A549 (cell line): ENCODE measurements around the gene PEX14. TPM values are rescaled to one million over a fixed set of nuclear protein-coding genes. Genes with fewer than 3 reads are reported as not detected.

Experiments used
- ATAC-seq, 2 experiments: fragments of 200-7000 bp in 1 of 2; fragments of >200 bp in 1 of 2; cut with Nextera tagmentation in 1 of 2; cut with Tn5 transposase in 1 of 2; 3 replicates each; pipeline versions ENCODE4 v1.8.0 to v1.9.1; 2018 to 2020; ENCODE audit warnings: mild to moderate bottlenecking in 1 of 2, moderate library complexity in 1 of 2
- CTCF ChIA-PET: fragments of 300-600 bp; sonication (Branson Sonifier 250); formaldehyde crosslinking; extraction: SDS; loops from one replicate; lab custom pipeline; 2021; ENCODE audit warnings: antibody characterized with exemption, inconsistent platforms; lab: Yijun Ruan, JAX
- POLR2A ChIA-PET: fragments of 350-600 bp; formaldehyde crosslinking; extraction: SDS; loops from one replicate; lab custom pipeline; 2021; ENCODE audit warnings: antibody characterized with exemption, inconsistent platforms; lab: Yijun Ruan, JAX
- DNase-seq, 2 experiments: peaks; one replicate each; pipeline versions ENCODE4 v3.0.0 to v3.0.0-alpha.2; 2011 to 2016; ENCODE audit warnings: low read depth in 1 of 2, low spot score in 1 of 2
- FAIRE-seq: peaks from 2 replicates; lab custom pipeline; 2011; peaks lifted over from hg19 to GRCh38; lab: Jason Lieb, UNC
- H3K27ac ChIP-seq, 2 experiments: fragments of >200 bp; sonication (Bioruptor Twin); formaldehyde crosslinking; 3 replicates each; pipeline ENCODE4 v1.5.1; 2016 to 2017
- H3K4me1 ChIP-seq: fragments of >200 bp; sonication (Bioruptor Twin); formaldehyde crosslinking; 3 replicates; pipeline ENCODE4 v1.6.1; 2016
- H3K4me2 ChIP-seq: fragments of >200 bp; sonication (Bioruptor Twin); formaldehyde crosslinking; 3 replicates; pipeline ENCODE4 v1.6.1; 2016
- H3K4me3 ChIP-seq: fragments of >200 bp; sonication (Bioruptor Twin); formaldehyde crosslinking; 3 replicates; pipeline ENCODE4 v1.5.1; 2016
- H3K9me3 ChIP-seq: fragments of >200 bp; sonication (Bioruptor Twin); formaldehyde crosslinking; 3 replicates; pipeline ENCODE4 v1.6.1; 2016
- BHLHE40 ChIP-seq: IDR thresholded peaks from 2 replicates; pipeline ENCODE4 v1.6.1; 2012; ENCODE audit warnings: low read depth, low read length, inconsistent platforms
- CEBPB ChIP-seq, 2 experiments: fragments of >200 bp in 1 of 2; sonication (Bioruptor Twin) in 1 of 2; formaldehyde crosslinking in 1 of 2; IDR thresholded peaks; 2 replicates each; pipeline ENCODE4 v1.6.1; 2012 to 2016
- CHD2 ChIP-seq: fragments of 150-350 bp; IDR thresholded peaks from 2 replicates; pipeline ENCODE4 v1.6.1; 2014; ENCODE audit warnings: low read length; ENCODE audit not compliant: partially characterized antibody
- E2F6 ChIP-seq: IDR thresholded peaks from 2 replicates; pipeline ENCODE4 v1.6.1; 2012; ENCODE audit warnings: low read depth, borderline replicate concordance
- ELK1 ChIP-seq: fragments of 150-350 bp; IDR thresholded peaks from 2 replicates; pipeline ENCODE4 v1.6.1; 2014; ENCODE audit warnings: low read depth, mild to moderate bottlenecking, low read length
- FOSB ChIP-seq: fragments of 250-450 bp; sonication (Bioruptor Pico); IDR thresholded peaks from 2 replicates; pipeline ENCODE4 v1.5.0; 2020; ENCODE audit warnings: mild to moderate bottlenecking, moderate library complexity
- FOSL2 ChIP-seq, 2 experiments: fragments of 450-650 bp in 1 of 2; fragments of >200 bp in 1 of 2; sonication (Bioruptor Twin) in 1 of 2; formaldehyde crosslinking; IDR thresholded peaks; 2 replicates each; pipeline versions ENCODE4 v1.5.0 to v1.6.1; 2016 to 2020; ENCODE audit warnings: mild to moderate bottlenecking in 1 of 2, moderate library complexity in 1 of 2
- FOXS1 ChIP-seq: fragments of 250-450 bp; sonication (Bioruptor Pico); IDR thresholded peaks from 2 replicates; pipeline ENCODE4 v1.5.0; 2020; ENCODE audit warnings: mild to moderate bottlenecking, moderate library complexity
- HMGXB4 ChIP-seq: fragments of 250-450 bp; sonication (Bioruptor Pico); IDR thresholded peaks from 2 replicates; pipeline ENCODE4 v1.5.0; 2021; ENCODE audit warnings: mild to moderate bottlenecking, moderate library complexity, borderline replicate concordance
- HOXB13 ChIP-seq: fragments of 250-450 bp; sonication (Bioruptor Pico); IDR thresholded peaks from 2 replicates; pipeline ENCODE4 v1.5.0; 2020; ENCODE audit warnings: low read depth, mild to moderate bottlenecking, moderate library complexity
- HOXB5 ChIP-seq: fragments of 250-450 bp; sonication (Bioruptor Pico); IDR thresholded peaks from 2 replicates; pipeline ENCODE4 v1.5.0; 2020; ENCODE audit warnings: mild to moderate bottlenecking, moderate library complexity
- JUNB ChIP-seq: fragments of >200 bp; sonication (Bioruptor Twin); formaldehyde crosslinking; IDR thresholded peaks from 2 replicates; pipeline ENCODE4 v1.6.1; 2016
- KDM5A ChIP-seq: fragments of 200-600 bp; sonication (generic); IDR thresholded peaks from 2 replicates; pipeline ENCODE4 v1.6.1; 2016; ENCODE audit warnings: antibody characterized with exemption, mild to moderate bottlenecking
- MAFK ChIP-seq: fragments of 450-650 bp; IDR thresholded peaks from 2 replicates; pipeline ENCODE4 v1.6.1; 2014; ENCODE audit not compliant: partially characterized antibody
- MYC ChIP-seq: IDR thresholded peaks from 2 replicates; pipeline ENCODE4 v1.6.1; 2012; ENCODE audit warnings: mild to moderate bottlenecking, inconsistent platforms, low read length, improper control_type of control experiment, borderline replicate concordance
- NFE2L2 ChIP-seq: fragments of 150-350 bp; conservative IDR thresholded peaks from 2 replicates; pipeline ENCODE4 v1.6.1; 2014; ENCODE audit warnings: low read length
- REST ChIP-seq: fragments of 200-600 bp; sonication (generic); IDR thresholded peaks from 2 replicates; pipeline ENCODE4 v1.6.1; 2016; ENCODE audit warnings: antibody characterized with exemption, mild to moderate bottlenecking, moderate library complexity
- SMC3 ChIP-seq: fragments of >200 bp; sonication (Bioruptor Twin); formaldehyde crosslinking; IDR thresholded peaks from 3 replicates; pipeline ENCODE4 v1.6.1; 2018; ENCODE audit warnings: inconsistent platforms
- SREBF2 ChIP-seq: fragments of 450-650 bp; IDR thresholded peaks from 2 replicates; pipeline ENCODE4 v1.6.1; 2014; ENCODE audit warnings: mild to moderate bottlenecking, moderate library complexity
- TP53 ChIP-seq: fragments of 250-450 bp; sonication (Bioruptor Pico); IDR thresholded peaks from 2 replicates; pipeline ENCODE4 v1.5.0; 2021; ENCODE audit warnings: mild to moderate bottlenecking, moderate library complexity
- ZSCAN20 ChIP-seq: fragments of 250-450 bp; sonication (Bioruptor Pico); IDR thresholded peaks from 2 replicates; pipeline ENCODE4 v1.8.0; 2022; ENCODE audit warnings: mild to moderate bottlenecking, moderate library complexity
- WGBS: methylation state at CpG from one replicate; pipeline ENCODE4 v1.1.6; 2017; ENCODE audit errors: missing lambda C conversion rate; 5-methylcytosine and 5-hydroxymethylcytosine counted together
- polyA plus RNA-seq, 4 experiments: library from polyadenylated mRNA; depleted of rRNA in 3 of 4; stranded (reverse); fragments of >200 nt; fragmentation: RNase III in 1 of 4; extraction: RNeasy Plus Mini Kit Qiagen cat#74134 plus additional on column Dnase treatment in 1 of 4; gene quantifications; 2 replicates in 3 of 4; 3 replicates in 1 of 4; pipeline ENCODE4 v1.2.3, GENCODE V29; 2011 to 2017
- TF ChIP-seq, protein P1 (sequence below): fragments of >200 bp; sonication (Bioruptor Twin); formaldehyde crosslinking; IDR thresholded peaks from 2 replicates; pipeline ENCODE4 v1.6.1; 2016
- TF ChIP-seq, protein P2 (sequence below): fragments of >200 bp; sonication (Bioruptor Twin); formaldehyde crosslinking; IDR thresholded peaks from 3 replicates; pipeline ENCODE4 v1.5.1; 2016

Gene PEX14
- polyA plus RNA-seq, 2 of the 4 experiments (the other 2 are of a cell fraction), result 7.7 to 15.0 TPM

- DNase-seq (no peak), ATAC-seq (no peak), FAIRE-seq (no peak)
- Histone ChIP-seq H3K4me3 (no peak overlapping the region), H3K4me1 (no peaks in the 10 kb centered on the region; the same call in 2 of the 3 replicates), H3K4me2 (no peak overlapping the region), H3K9me3 (no peaks in the 10 kb centered on the region), H3K27ac (no peak overlapping the region)
- WGBS, result 90% methylated on average over 6 of the region's 10 CpGs
- ChIA-PET POLR2A (no interaction called here), CTCF (interaction anchor here (1.1 kb wide), 1 partner anchor 161 kb away, joined by 3 read pairs; no protein-coding TSS in a partner anchor)
- TF ChIP-seq NFE2L2, result no peak
- no peak for TF ChIP-seq JUNB
- TF ChIP-seq FOSL2 (IDR thresholded peaks at IDR 0.05), result no peak
- TF ChIP-seq FOSL2 (CRISPR knock-in tag; IDR thresholded peaks at IDR 0.05), result no peak
Observed at GRCh38 chr1:10633416-10633815, 158.7 kb downstream of the PEX14 start.

GRCh38 chr1:10634075-10634427 is 159.3 kb downstream of the PEX14 start:
- H3K27ac ChIP-seq, result no peak overlapping the region
- no peaks in the 10 kb centered on the region; the same call in 2 of the 3 replicates for H3K4me1 ChIP-seq
- H3K4me2 ChIP-seq, result no peak overlapping the region
- TF ChIP-seq REST (no peak), KDM5A (no peak), MYC (no peak), CHD2 (no peak), BHLHE40 (no peak), NFE2L2 (no peak), ELK1 (no peak), HOXB5 (no peak), HOXB13 (CRISPR knock-in tag) (no peak)
- TF ChIP-seq, protein P1, sequence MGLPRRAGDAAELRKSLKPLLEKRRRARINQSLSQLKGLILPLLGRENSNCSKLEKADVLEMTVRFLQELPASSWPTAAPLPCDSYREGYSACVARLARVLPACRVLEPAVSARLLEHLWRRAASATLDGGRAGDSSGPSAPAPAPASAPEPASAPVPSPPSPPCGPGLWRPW, result no peak
- TF ChIP-seq, protein P2, sequence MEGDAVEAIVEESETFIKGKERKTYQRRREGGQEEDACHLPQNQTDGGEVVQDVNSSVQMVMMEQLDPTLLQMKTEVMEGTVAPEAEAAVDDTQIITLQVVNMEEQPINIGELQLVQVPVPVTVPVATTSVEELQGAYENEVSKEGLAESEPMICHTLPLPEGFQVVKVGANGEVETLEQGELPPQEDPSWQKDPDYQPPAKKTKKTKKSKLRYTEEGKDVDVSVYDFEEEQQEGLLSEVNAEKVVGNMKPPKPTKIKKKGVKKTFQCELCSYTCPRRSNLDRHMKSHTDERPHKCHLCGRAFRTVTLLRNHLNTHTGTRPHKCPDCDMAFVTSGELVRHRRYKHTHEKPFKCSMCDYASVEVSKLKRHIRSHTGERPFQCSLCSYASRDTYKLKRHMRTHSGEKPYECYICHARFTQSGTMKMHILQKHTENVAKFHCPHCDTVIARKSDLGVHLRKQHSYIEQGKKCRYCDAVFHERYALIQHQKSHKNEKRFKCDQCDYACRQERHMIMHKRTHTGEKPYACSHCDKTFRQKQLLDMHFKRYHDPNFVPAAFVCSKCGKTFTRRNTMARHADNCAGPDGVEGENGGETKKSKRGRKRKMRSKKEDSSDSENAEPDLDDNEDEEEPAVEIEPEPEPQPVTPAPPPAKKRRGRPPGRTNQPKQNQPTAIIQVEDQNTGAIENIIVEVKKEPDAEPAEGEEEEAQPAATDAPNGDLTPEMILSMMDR, result no peak
- FAIRE-seq (no peak), ATAC-seq (peak in 1 of 2 experiments; percentile 10; a peak in 1 of 6 replicates), DNase-seq (no peak)
- H3K9me3 ChIP-seq, result no peaks in the 10 kb centered on the region
- H3K4me3 ChIP-seq, result no peak overlapping the region
- POLR2A ChIA-PET, result no interaction called here
- no CpG with 5 or more reads among the region's 8 CpGs for WGBS
- CTCF ChIA-PET, result interaction anchor here (1.0 to 1.2 kb wide), 3 partner anchors 18 to 233 kb away, joined by 3 read pairs; no protein-coding TSS in a partner anchor

- WGBS, result 83% methylated on average over 8 of the region's 23 CpGs
- ATAC-seq, result peak in 1 of 2 experiments; percentile 24; a peak in 2 of 6 replicates
- peak overlapping the region in 1 of 2 experiments; percentile 39; a peak in 1 of 6 replicates for H3K27ac ChIP-seq
- ChIA-PET POLR2A (no interaction called here), CTCF (interaction anchor here (1.0 to 1.2 kb wide), 3 partner anchors 17 to 233 kb away, joined by 3 read pairs; no protein-coding TSS in a partner anchor)
- H3K4me2 ChIP-seq, result no peak overlapping the region
- no peak for FAIRE-seq
- no peaks in the 10 kb centered on the region for H3K9me3 ChIP-seq
- no peak for DNase-seq
- H3K4me3 ChIP-seq, result no peak overlapping the region
- no peaks in the 10 kb centered on the region; the same call in 2 of the 3 replicates for H3K4me1 ChIP-seq
- no peak for TF ChIP-seq FOXS1 (CRISPR knock-in tag)
- no peak for TF ChIP-seq E2F6
- no peak for TF ChIP-seq TP53
- no peak for TF ChIP-seq CHD2
- no peak for TF ChIP-seq HMGXB4 (CRISPR knock-in tag)
- TF ChIP-seq FOSB (CRISPR knock-in tag), result no peak
- TF ChIP-seq SREBF2, result no peak
- TF ChIP-seq, protein P1, result no peak
- TF ChIP-seq MAFK, result no peak
- no peak for TF ChIP-seq SMC3
- TF ChIP-seq ZSCAN20 (CRISPR knock-in tag), result no peak
- TF ChIP-seq CEBPB (IDR thresholded peaks at IDR 0.05), result no peak
Observed at GRCh38 chr1:10634428-10635084, 159.8 kb downstream of the PEX14 start.
